ENCODE data around the gene PUM1.

The PUM1 gene

GRCh38 chr1:30984991-30985503 lies 80.5 kb downstream of the PUM1 start:
- DNase-seq (ENCODE audit: low read depth): no peak
- no peak overlapping the region for H3K4me3 ChIP-seq (replicated peaks; ENCODE audit: low read depth, low read length)
- TF ChIP-seq CTCF (IDR thresholded peaks at IDR 0.05; ENCODE audit: low read length, missing control alignments): no peak

GRCh38 chr1:30984165-30984889 lies 81.2 kb downstream of the PUM1 start:
- no peak overlapping the region for H3K4me3 ChIP-seq (replicated peaks; ENCODE audit: low read depth, low read length)
- no peak for TF ChIP-seq CTCF (IDR thresholded peaks at IDR 0.05; ENCODE audit: low read length, missing control alignments)
- DNase-seq (ENCODE audit: low read depth): no peak

GRCh38 chr1:30982937-30983336 lies 82.6 kb downstream of the PUM1 start:
- DNase-seq (ENCODE audit: low read depth): peak; percentile 31
- peak; percentile 16 for TF ChIP-seq CTCF (IDR thresholded peaks at IDR 0.05; ENCODE audit: low read length, missing control alignments)
- no peak overlapping the region for H3K4me3 ChIP-seq (replicated peaks; ENCODE audit: low read depth, low read length)

GRCh38 chr1:30982431-30982830 lies 83.1 kb downstream of the PUM1 start:
- no peak for TF ChIP-seq CTCF (IDR thresholded peaks at IDR 0.05; ENCODE audit: low read length, missing control alignments)
- no peak for DNase-seq (ENCODE audit: low read depth)

GRCh38 chr1:30981172-30981571 lies 84.3 kb downstream of the PUM1 start:
- TF ChIP-seq CTCF (IDR thresholded peaks at IDR 0.05; ENCODE audit: low read length, missing control alignments): no peak
- DNase-seq (ENCODE audit: low read depth): no peak
- H3K4me3 ChIP-seq (replicated peaks; ENCODE audit: low read depth, low read length): no peak overlapping the region

More at GRCh38 chr1:30982431-30982830, 83.1 kb downstream of the PUM1 start:
- H3K4me3 ChIP-seq (replicated peaks; ENCODE audit: low read depth, low read length): no peak overlapping the region

GRCh38 chr1:30977511-30977910 lies 88.0 kb downstream of the PUM1 start:
- TF ChIP-seq CTCF (IDR thresholded peaks at IDR 0.05; ENCODE audit: low read length, missing control alignments): no peak
- no peak overlapping the region for H3K4me3 ChIP-seq (replicated peaks; ENCODE audit: low read depth, low read length)
- no peak for DNase-seq (ENCODE audit: low read depth)

DNA sequence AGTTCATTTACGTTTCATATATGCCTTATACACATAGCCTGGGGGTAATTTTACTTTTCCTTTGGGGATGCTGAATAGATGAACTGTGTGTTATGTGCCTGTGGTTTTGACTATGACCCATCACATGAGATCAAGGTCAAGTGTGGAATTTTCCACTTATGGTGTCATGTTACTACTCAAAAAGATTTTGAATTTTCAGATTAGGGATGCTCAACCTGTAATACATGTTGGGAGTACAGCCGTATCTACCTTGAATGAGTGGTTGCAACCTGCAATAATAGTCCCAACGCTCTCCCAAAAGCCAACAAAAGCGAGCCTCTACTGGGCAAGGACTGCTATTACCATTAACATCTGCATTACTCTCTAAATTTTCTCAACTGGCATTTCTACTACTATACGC lies 88.4 kb downstream of the PUM1 start:
- peak; percentile 22 for DNase-seq (ENCODE audit: low read depth)
- H3K4me3 ChIP-seq (replicated peaks; ENCODE audit: low read depth, low read length): no peak overlapping the region

More for the DNA sequence above, 88.4 kb downstream of the PUM1 start:
- TF ChIP-seq CTCF (IDR thresholded peaks at IDR 0.05; ENCODE audit: low read length, missing control alignments): peak; percentile 16

Data from fibroblast of pulmonary artery (primary cell).